MV-4-11 (cell line): Measurements from ENCODE around the gene VSIG4.

Source experiments
- DNase-seq: peaks from one replicate; lab custom pipeline; 2025; lab: John Stamatoyannopoulos, UW

VSIG4 gene

DNA sequence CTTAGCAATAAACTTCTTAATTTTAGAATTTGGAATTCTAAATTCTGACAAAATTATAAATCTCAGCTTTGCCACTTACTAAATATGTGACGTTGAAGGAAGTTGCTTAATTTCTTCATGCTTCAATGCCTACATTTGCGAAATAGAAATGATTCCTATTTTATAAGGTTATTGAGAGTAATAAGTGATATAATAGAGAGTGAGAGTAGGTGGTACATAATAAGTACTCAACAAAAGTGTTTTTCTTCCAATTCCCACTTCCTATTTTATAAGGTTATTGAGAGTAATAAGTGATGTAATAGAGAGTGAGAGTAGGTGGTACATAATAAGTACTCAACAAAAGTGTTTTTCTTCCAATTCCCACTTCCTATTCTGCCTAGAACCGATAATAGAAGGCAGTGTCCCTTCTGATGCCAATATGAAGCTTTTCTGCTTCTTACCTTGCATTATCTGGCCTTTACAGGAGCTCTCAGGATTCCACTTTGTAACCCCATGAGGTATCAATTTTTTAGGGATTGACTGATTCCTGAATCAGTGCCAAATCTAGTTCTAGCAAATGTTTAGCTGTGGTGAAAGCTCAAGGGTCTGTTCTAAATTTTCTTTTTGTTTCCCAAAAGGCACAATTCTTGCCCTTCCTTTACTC is 31.4 kb downstream of the VSIG4 start:
- DNase-seq, result peak; percentile 35

DNA sequence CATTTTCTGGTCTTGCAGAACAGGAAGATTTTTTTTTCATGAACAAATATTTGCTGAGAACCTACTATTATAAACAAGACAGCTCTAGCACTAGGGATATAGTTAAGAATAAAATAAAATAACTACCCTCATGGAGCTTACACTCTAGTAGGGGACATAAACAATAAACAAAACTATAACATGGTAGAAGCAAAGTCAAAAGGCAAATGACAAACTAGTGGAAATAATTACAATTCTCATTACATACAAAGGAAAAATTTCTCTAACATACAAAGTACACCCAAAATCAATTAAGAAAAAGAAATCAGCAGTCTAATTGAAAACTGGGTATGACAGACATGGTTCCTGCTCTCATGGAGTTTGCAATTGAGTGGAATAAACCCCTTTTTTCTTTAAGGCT is 32.0 kb downstream of the VSIG4 start:
- no peak for DNase-seq

DNA sequence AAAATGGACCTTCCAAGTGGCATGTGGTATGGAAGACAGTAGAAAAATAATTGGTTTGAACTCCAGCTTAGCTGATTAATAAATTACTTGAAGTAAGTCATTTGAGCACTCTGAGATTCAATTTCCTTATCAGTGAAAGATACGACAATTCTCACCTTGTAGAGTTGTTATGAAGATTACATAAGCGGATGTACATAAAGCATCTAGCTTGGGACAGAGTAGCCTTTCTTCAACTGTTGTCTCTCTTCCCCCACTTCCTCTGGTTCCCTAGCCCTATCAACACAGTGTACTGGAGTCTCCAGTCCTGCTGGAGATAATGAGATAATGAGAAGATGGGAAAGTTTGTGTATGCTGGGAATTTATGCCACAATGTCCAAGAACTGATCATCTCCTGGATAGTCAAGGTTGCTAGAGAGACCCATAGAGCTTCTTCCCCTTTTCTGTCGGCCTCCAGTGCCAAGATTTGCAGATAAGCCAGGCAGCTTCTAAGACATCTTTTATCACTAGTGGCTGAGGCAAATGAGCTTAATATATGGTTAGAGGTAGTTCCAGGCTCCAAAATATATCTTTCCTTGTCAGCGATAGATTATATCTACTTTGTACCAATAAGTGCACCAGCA is 33.9 kb downstream of the VSIG4 start:
- peak; percentile 48 for DNase-seq

DNA sequence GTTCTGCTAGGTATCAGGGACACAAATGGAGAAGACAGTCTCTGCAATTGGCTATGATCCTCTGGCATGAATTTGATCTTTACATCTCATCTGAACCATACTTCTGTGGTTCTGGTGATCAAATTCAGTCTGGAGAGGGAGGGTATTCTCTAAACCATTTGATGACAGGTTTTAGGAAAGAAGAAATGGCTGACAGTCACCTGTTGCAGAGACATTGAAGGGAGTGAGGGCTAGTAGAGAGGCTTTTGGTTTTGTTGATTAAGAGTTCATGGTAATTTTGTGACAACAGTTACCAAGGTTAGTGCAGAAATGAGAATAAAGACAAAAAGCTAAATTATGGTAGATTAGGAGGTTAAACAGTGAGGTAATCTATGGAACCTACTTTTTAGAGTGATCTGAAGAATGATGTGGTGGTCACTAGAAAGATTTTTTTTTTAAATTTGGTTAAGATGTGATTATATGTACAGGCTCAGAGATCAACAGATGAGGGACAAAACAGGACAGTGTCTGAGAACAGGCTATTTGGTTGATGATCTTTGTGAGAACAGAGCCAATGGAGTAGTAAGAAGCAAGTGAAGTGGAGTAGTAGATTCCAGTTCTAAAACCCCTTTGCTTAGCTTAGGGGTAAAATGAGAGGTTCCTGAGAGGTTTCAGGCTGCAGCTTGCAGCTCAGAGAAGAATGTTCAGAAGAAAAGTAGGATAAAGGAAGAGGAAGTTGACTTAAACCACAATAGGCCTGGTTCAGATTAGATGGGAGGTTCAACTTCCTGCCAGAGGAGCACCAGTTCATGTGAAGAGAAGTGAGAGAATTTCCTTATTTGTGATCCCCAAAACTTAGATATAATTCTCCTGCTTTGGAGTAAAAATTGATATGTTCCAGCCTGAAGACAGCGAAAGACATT is 34.7 kb downstream of the VSIG4 start:
- DNase-seq, result peak; percentile 90

DNA sequence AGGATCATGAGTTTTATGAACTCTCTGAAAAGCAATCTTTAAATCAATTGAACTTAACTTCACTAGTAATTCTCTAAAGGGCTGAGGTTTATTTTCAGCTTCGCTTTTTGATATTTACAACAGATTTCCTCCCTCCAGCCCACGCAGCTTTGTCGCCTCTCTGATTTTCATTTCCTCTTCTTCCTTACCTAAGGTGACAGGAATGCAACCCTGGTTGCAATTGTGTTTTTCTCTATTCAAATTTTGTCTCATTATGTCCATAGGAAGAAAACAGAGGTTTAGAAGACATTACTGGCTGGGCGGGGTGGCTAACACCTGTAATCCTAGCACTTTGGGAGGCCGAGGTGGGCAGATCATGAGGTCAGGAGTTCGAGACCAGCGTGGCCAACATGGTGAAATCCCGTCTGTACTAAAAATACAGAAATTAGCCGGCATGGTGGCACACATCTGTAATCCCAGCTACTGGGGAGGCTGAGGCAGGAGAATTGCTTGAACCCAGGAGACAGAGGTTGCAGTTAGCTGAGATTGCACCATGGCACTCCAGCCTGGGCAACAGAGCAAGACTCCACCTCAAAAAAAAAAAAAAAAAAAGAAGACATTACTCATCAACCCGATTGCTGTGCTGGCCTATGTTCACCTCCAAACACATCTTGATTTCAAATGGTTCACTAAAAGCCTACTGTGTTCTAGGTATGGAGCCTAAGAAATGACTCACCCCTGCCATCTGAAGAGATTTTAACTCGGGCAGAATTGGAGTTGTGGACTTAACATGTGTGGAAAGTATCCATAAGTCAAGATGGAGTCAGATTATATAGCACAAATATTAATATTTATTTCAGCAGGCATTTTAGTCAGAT is 36.8 kb downstream of the VSIG4 start:
- peak; percentile 16 for DNase-seq

DNA sequence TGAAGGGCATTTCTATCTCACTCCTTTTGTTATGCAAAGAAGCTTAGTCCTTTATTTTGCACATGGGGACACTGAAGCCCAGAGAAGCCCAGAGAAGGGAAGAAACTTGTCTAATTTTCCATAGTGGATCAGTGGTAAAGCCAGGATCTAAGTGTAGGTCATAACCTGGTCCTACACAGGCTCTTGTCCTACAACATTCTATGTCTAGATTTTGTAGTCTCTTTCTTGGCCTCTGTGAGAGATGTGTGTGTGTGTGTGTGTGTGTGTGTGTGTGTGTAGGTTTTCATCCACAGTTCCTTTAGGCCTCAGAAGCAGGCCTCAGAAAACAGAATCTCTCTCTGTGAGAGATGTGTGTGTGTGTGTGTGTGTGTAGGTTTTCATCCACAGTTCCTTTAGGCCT is 38.3 kb downstream of the VSIG4 start:
- no peak for DNase-seq

DNA sequence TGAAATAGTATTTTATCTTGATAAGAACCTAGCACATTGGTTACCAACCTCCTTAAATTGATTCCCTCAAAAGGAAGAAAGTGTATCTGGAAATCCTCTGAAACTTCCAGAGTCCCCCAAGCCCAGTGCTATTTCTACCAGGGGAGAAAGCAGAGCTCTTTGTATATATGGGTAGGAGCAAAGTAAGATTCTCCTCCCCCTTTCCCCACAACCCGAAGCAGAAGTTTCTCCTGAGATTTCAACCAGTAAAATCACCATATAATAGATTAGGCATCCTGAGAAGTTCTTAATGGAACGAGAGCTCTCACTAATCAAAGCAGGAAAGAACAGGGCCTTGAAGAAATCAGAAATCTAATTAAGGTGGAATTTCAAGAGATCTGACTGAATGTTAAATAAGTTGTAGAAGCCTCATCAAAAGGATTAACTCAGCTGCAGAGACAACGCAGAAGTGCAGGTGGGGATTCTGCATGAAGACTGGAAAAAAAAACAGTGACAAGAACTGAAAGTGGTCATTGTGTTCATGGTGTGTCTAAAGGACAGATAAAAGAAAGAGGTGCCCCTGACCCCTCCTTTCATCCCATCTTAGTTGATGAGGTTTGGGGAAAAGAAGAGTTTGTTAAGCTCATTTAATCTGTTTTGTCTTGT is 39.1 kb downstream of the VSIG4 start:
- no peak for DNase-seq

DNA sequence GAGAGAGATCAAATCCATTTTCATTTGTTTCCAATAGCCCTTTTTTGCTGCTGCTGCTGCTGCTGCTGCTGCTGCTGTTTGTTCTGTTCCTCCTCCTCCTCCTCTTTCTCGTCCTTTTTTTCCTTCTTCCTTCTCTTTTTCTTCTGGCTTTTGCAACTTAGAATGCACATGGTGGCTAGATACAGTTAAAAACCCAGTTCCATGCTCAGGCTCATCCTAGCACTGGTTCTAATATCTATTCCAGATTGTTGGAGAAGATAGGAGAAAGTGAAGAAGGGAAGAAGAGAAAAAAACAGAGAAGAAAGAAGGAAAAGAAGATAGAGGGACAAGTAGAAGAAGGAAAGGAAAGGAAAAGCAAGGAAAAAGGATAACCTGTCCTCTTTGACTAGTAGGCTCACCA is 39.7 kb downstream of the VSIG4 start:
- no peak for DNase-seq

DNA sequence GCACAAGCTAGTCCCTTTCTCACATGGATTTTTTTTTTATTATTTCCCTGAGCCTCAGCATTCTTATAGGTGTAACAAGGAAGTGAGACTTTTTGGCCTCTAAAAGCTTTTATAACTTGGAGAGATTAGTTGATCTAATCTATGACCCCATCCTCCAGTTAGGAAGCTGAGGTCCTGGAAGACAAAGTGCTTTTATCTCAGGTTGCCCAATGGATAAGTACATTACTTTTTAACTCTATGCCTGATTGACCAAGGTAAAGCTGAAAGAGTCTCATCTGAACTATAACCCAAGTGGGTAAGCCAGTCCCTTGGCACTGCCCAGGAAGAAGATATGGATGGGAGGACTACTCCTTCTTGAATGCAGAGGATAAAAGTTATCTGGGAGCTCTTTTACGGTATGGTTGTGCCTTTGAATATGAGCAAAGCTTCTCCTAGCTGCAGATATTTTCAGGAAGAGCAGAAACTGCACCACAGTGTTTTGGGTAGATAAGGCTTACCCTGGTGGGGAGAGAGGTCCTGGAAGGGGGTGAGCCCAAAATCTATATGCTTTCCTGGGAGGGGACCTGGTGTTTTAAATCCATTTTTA is 40.2 kb downstream of the VSIG4 start:
- peak; percentile 36 for DNase-seq

DNA sequence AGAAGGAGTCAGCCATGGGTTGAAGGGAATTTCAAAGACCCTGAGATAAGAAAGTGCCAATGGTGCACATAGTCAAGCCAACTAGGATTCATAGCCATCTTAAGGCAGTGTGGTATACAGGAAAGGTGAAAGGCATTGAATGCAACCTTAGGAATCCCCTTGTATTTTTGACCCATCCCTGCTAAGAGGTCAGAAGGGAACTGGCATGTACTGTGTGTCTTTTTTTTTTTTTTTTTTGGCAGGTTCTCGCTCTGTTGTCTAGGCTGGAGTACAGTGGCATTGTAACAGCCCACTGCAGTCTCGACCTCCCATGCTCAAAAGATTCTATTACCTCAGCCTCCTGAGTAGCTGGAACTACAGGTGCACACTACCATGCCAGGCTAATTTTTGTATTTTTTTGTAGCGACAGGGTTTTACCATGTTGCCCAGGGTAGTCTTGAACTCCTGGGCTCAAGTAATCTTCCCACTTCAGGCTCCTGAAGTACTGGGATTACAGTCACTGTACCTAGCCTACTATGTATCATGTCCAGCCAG is 40.8 kb downstream of the VSIG4 start:
- DNase-seq, result no peak

DNA sequence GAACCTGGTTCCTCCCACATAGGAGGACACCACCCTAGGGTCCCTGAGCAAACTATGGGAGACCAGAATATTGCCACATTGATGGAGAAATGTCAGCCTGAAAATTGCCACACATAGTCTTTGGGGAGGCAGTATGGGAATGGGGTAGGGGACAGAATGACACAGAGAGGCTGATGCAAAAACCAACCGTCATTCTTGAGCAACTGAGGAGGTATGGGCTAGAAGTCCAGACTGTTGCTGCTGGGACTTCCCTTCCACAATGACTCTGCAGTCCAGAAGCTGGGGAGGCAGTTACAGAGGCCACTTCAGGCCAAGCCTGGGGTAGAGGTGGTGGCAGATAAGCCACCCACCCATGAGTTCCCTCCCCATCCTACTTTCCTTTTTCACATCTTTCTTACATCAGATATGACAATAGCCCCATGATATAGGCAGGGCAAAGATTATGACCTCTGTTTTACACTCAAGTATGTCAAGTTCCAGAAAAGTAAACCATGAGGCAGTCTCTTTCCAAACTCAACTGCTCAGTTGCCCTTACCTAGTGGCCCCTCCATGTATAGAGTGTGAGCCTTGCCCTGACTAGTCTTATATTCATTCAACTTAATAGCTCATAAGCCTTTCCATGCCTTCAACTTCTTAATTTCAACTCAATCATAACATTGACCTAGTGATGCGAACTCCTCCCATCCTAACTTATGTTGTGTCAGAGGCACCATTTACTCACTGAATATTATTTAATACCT is 41.7 kb downstream of the VSIG4 start:
- DNase-seq, result peak; percentile 97

DNA sequence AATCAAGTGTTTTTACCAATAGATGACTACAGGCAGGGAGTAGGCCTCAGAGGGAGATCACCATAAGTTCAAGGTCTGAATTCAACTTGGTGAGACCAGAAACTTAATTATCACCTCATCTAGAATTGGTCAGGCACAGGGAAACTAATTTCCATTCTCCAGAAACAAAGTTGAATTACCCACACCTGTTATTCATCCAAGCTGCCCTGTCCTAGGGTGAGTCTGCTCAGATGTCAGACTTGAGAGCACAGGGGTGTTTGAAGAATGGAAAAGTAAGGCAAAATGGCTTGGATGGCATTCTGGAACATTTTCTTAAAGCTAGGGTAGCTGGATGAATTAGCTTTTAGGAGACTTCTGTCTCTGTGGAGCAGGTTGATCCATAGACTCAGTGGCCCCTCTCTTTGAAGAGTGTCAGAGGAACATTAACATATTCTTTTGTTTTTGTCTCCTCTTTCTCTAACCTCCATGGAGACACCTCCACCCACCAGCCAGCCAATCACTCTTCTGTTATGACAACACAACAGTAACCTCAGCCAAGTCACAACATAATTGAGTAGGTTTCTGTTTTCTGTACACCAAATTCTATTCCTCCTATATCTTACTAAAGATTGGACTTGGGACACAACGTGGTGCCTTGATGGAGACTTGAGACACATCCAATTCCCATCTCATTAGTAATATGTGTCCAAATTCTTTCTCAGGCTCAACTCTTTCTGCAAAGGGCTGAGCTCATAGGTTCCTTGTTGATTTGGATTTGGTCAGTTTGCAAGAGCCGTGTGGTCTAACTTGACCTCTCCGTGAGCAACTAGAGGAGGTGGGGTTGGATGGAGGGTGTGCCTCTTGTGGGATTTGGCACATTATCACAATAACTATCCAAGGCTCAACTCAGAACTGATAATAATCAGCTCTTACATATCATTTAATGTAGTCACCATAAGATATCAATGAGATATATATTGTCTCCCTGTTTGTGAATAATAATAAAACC is 45.1 kb downstream of the VSIG4 start:
- no peak for DNase-seq

DNA sequence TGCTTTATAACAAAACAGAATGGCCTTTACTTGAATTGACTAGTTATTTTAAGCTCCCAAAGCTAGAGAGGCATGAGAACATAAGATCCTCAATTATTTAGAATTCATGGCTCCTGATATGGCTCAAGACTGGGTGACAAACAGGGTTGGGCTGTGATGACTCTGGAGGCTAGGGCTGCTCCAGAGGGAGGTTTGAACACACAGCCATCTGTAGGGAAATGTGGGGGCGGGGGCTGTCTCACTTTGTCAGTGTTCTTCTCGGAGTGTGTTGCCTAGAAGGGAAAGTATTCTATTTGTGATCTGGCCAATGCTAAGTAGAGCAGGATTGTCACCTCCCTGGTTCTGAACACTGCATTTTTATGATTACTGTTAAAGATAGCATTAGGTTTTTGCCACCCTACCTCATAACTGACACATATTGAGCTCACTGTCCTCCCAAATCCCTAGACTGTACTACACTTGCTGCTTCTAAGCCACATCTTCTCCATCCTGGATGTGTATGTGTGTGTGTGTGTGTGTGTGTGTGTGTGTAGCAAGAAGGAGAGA is 45.9 kb downstream of the VSIG4 start:
- DNase-seq, result no peak

DNA sequence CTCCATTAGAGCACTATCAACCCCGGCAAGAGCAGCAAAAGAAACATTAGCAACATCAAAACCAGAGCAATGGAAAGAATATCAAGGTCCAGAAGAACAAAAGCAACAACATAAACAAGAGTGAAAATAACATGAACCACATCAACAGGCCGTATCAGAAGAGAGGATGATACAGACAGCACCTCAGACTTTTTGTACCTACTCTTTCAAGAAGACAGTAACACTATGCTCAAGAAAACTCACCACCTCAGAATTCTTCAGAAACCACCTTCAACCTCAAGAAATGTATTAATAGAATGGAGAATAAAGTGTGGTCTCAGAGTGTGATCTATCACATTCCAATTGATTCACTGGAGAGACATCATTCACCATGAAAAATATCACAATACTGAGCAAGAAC is 46.5 kb downstream of the VSIG4 start:
- no peak for DNase-seq

DNA sequence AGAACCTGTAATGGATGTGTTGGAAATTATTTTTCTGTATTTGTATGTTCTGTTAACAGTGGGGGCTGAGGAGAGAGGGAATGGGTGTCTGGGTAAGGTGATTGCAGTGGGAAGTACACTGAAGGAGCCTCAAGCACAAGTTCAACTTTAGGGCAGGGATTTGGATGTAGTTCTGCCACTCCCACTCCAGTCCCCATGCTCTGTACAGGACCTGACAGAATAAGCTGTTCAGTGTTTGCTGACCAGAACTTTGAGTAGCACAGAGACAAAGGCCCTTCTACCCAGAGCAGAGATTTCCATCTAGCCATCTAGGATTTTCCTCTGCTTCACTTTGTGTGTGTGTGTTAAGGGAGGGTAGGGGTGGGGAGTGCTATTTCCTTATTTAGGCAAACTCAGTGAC is 49.2 kb downstream of the VSIG4 start:
- DNase-seq, result peak; percentile 41

DNA sequence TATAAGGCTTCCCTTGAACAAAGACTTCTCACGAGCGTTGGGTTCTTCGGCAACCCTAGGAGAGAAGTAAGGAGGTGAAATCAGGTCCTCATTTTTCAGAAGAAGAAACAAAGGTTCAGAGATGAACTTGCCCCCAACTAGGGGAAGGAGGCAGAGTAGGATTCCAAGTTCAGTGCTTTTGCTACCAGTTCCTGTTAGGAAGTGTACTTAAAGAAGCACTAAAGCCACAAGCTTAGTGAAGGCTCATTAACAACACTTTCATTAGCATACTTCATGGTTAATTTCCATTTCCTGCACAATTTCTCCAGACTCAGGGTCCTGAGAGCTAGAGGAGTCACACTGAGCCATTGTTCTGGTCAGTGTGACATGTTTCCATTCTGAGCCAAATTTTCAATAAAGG is 52.1 kb downstream of the VSIG4 start:
- peak; percentile 78 for DNase-seq

DNA sequence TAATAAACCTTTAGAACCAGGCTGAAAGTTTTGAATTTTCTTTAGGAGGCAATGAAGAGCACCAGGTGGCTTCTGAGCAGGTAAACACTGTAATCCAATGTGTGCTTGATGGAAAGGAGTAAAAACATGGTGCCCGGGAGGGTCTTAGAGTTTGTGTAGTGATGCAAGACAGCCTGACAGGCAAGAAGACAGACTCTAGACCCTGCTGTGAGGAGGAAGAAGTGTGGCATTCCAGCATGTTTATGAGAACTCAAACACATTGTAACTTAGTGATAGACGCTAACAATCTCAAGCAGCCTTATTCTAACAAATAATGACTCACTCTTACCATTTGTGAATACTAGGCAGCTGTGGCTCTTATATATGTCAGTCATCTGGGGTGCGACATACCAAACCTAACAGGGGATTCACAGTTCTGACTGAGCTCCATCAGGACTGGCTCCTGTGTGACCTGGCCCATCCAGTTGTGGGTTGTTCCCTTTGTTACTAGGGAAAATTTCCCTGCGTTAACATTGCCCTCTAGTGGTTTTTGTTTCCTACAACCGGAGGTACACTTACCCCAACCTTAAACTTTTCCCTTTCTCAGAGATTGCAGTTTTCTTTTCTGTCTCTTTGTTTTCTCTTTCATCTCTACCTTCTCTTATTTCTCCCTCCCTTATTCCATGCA is 53.8 kb downstream of the VSIG4 start:
- peak; percentile 70 for DNase-seq

DNA sequence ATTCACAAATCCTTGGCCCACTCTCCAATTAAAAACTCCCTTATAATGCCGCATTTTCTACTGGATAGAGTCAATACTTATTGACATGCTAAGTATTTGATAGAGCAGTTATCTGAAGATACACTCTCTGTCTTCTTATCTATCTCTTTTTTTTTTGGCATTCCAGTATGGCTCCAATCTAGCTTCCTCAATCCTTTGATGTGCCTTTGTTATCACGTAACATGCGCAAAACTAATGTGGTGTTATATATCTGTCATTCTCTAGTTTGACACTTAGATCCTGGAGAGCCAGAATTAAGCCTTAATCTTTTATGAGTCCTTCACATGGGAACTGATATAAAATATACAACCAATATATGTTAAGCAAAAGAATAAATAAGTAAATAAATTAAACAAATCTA is 54.7 kb downstream of the VSIG4 start:
- no peak for DNase-seq
